NCI-H1105 treated with DMSO at 0.1 percent for 48 hours (cell line): Measurements from ENCODE around the gene WWTR1.
A peak's percentile ranks its signal among the peaks of the same experiment; 100 is the strongest.

Experiments
- DNase-seq: peaks from one replicate; lab custom pipeline; 2025; lab: John Stamatoyannopoulos, UW

Gene WWTR1

DNA sequence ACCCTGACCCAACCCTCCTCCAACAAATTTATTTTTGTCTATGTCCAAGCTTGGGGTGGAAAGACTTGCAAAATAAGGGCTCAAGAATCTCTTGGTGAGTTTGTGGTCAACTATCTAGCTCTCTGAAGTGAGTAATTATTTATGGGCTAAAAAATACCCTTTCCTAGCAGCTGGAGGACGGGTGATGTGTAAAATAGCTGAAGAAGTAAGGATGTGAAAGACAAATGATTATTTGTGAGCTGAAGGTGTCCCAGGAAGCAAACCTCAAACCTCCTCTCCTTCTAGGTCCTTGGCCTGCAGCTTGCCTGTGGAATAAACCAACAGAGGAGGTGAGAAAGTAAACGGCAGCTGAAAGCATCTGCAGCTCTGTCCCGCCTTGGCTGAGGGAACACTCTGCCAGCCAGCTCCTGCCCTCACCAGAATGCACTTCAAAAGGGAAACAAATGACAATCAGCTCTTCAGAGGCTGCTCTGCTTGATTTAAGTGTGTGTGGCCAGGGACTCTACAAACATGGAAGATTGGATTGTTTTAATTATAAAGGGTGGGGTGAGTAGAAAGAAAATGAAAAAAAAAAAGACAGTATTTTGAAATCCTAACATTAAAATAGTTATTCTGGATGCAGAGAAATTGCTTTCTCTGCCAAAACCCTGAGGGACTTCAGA, 123.0 kb downstream of the WWTR1 start:
- DNase-seq: peak; percentile 92

DNA sequence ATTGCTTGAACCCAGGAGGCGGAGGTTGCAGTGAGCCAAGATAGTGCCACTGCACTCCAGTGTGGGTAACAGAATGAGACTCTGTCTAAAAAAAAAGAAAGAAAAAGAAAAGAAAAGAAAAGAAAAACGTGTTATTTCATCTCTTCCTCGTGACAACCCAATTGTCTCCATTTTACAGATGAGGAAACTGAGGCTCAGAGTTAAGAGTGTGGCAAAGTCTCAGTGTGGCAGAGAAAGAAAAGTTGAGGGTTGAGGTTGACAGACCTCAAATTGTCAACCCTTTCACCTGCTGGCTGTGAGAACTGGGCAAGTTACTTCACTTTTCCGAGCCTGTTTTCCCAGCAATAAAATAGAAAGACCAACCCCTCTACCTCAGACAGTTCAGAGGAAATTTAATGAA, 123.7 kb downstream of the WWTR1 start:
- no peak for DNase-seq

DNA sequence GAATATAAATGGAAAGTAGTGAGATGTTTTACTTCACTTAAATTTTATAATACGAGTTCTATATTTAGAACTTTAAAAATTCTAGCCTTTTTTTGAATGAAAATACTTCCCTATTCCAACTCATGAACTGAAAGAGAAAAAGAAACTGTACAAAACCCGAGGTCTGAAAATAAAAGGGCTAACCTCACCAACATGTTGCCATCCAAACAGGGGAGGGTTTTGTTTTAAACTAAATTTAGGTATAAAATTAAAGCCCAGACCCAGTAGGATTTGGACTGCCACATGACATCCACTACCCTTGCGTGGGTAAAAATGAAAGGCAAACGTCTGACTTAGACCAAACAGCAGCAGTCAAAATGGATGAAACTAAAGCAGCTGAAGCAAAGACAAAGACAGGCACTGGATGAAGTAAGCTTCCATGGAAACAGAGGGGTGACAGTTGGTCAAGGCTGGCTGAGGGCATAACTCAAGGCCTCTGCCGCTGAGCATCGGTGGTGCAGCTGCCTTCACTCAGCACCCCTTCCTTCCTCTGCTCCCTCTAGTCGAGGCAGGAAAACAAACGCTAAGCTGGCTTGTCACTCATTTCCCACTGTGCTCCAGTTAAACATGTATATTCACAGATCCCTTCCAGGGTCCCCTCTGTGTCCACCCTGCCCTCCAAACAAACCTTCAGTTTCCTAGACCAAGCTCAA, 125.2 kb downstream of the WWTR1 start:
- DNase-seq: no peak

DNA sequence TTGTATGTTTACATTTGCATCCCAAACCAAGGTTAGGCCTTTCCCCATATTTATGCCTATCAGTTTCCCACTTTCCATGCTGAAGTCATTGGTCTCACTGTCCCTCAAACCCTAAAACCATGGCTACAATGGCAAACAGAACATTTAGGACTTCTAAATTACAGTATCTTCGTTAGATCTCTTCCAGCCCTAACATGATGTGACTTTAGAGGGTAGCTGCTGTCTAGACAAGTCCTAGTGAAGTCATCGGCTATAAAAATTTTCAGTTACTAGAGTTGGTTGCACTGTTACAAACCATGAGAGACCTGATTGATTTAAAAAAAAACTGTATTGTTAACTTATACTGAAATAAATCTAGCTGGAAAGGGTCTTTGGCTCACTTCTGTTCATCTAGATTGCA, 128.7 kb downstream of the WWTR1 start:
- DNase-seq: no peak

DNA sequence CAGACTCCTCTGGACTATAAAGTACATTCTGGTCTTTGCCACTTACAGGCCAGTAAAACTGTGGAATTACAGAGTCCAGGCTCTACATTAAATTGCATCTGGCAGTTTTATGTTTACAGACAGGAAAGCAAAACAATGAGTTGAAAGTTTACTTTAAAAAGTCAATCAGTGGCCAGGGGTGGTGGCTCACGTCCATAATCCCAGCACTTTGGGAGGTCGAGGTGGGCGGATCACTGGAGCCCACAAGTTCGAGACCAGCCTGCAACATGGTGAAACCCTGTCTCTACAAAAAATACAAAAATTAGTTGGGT, 129.5 kb downstream of the WWTR1 start:
- no peak for DNase-seq

DNA sequence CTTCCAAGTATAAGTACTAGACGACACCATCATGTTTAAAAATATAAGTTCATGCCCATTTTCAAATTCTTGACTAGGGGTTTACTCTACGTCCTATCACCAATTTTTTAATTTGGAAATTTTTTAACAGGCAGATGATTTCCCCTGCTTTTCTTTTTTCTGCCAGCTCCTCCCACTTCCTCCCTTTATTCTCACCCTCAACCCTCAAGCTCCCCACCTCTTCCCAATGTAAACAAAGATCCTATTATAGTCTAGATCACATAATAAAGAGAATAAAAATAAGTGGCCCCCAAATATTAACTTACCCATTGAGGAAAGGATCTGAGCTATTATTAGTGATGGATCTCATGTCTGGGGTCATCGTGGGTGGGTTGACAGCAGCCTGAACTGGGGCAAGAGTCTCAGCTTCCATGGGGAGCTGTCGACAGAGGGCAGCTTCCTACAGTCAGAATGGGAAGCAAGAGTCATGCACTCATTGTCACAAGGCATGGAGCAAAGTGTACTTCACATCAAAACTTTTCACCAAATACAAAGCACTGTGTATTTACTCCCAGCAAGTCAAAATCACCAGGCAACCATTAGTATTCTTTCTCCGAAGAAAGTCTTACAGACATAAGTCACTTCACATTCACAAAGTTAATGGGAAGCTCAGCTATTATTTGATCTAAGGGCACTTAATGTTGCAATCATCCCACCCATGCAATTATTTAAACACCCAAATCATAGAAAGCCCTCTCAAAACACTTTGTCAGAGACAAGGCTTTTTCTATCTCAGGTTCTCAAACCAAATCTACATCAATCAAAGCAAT, 130.1 kb downstream of the WWTR1 start:
- no peak for DNase-seq

DNA sequence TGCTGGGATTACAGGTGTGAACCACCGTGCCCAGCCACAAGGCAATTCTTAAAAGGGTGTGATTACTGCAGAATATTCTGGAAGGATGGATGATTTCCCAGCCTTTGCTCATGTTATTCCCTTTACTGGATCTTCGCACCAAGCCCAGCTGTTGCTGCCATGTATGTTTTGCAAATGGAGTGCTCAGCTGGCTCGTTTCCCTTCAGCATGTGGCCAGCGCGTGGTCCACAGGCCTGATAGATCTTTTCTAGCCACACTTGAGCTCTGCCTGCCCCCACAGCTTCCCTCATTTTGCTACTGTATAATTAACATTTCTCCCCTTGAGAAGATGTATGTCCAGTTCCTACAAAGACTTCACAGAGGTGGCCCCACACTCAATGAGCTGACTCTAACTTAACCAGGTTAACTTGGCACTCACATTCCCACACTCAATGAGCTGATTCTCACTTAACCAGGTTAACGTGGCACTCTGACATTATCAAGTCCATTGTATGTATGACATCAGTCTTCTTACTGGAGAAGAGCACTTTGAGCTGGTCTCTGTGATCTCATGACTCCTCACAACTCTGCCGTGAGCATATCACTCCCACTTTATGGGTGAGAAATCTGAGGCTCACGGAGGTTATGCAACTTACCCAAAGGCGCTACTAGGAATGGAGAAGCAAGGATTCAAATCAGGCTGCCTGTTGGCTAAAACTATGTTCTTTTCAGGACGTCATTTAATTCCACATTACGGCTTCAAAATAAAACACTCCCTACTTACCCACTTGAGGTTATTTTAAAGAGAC, 134.1 kb downstream of the WWTR1 start:
- DNase-seq: no peak

DNA sequence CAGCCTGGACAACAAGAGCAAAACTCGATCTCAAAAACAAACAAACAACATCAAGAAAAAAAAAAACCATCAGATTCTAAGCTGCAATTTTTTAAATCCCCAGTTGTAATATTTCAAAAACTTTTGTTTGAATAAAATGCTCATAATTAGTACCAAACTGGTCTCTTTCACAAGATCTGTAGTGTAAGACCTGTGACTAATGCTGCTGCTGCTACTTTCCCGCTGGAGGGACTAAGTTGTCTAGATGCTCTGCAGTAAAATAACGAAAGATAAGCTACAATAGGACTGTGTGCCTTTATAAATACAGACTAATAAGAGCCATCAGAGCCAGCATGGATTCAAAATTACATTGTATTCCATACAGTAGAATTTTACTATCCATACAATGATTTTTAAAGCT, 137.9 kb downstream of the WWTR1 start:
- DNase-seq: no peak

DNA sequence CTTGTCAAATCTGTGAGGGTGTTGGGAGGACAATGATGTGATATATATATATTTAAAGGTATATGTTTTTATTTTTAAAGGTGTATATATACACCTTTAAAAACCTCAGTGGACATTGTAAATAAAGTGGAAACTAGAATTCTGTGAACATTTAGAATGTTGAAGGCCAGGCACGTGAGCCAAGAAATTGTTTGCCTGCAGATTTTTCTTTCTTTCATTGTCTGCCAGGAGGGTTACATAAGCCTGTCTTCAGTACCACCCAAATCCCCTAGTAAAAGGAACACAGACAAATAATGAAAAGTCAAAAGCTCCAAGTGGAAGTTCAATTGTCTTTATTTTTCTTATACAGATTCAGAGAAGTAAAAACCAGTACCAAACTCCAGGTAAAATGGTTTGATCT, 140.9 kb downstream of the WWTR1 start:
- no peak for DNase-seq

DNA sequence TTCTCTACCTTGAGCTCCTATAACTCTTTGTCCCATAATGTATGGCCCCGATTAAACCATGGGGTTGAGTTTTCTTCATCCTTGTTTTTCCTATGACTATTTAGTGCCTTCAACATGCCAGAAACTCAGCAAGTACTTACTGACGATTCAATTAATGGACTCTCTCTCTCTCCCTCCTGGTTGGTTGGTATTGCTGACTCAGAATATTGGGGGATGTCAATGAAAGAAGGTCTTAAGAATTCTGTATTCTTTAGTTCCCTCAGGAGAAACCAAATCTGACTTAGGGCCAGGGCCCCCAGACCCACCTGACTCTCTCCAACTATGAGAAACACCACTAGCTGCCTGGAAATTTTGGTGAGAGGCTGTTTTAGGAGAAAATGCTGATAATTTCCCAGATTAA, 142.6 kb downstream of the WWTR1 start:
- DNase-seq: no peak

DNA sequence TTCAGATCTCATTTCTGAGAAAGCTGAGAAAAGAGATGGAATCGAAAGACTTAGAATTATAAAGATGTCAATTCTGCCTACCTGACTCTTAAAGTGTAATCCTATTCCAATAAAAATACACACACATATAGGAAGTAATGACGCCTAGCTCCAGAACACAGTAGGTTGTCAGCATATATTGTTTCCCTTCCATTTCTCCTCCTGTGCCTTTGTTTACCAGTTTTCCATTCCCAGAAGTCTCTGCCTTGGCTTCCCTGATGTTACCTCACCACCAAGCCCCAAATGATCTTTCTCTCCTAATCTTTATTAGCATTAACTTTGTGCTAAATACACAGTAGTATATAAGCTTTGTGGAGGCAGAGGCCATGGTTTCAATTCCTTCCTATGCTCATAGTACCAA, 143.4 kb downstream of the WWTR1 start:
- DNase-seq: no peak

DNA sequence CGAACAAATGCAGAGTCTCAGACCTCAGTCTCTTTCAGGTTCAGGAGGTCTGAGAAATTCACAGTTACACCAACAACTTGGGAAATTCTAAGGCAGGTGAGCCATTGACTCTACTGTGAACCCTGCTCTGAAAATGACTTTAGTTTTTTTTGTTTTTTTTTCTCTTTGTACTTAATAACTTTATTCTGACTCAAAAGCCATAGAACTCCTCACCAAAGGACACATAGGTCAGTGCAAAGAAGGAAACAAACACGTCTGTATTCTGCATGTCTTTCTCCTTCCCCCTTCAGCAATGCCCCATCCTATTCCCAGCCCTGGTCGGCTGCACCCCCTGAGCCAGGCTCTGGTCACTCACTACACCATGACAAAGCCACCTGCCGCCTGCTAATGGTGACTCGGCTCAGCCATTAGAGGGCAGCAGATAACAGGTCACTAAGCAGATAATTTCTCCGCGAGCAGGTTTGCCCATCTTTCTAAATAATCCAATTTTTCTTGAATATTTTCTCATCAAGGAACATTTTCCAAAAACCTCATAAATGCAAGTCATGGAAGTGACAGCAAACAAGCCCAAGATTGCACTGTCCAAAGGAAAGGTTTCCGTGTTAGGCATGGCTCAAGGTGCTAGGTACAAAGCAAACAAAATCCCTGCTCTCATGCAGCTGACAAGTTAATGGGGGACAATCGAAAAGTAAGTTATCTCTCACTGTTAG, 145.6 kb downstream of the WWTR1 start:
- DNase-seq: peak; percentile 85

DNA sequence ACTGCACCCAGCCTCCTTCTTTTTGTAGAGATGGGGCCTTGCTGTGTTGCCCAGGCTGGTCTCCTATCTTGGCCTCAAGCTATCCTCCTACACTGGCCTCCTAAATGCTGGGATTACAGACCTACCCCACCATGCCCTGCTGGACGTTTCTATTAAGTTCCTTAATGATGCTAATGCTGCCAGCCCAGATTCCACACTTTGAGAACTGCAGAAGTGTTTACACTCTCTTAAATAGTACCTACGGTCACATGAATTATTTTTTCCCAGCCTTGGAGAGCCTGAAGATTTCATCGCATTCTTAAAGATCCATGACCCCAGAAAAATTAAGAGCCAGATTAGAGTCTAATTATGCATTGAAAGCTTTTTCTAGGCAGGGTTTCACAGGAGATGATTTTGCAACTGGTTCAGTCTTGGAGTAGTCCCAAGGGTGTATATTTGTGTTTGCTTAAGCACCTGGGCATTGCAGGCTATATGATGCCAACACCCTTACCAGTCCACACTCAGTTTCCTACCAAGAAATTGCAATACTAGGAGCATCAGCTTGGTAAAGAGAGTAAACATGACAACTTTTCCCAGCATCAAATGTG, 146.7 kb downstream of the WWTR1 start:
- DNase-seq: no peak

DNA sequence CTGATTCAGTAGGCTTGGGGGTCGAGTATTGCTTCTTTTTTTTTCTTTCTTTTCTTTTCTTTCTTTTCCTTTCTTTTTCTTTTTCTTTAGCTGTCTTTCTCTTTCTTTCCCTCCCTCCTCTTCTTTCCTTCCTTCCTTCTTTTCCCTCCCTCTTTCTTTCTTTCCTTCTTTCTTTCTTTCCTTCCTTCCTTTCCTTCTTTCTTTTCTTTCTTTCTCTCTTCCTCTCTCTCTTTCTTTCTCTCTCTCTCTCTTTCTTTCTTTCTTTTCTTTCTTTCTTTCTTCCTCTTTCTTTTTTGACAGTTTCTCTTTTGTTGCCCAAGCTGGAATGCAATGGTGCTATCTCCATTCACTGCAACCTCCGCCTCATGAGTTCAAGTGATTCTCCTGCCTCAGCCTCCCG, 147.3 kb downstream of the WWTR1 start:
- DNase-seq: no peak

DNA sequence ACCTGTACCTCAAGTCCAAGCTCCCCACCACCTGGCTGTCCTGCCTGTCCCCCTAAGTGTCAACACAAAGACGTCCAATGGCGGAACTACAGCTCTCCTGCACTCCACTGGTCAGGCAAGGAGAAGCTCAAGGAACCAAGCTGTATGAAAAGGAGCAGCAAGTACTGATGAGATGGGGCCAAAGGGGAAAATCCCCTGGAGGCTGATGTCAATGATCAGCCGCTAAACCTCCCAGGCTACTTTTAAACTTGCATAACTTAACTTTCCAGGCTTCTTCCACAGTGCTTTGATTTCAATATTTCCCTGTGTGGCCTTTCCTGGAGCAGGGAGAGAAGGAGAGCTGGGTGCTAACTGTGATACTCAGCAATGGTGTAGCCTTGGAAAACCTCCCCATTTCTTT, 148.3 kb downstream of the WWTR1 start:
- DNase-seq: no peak

DNA sequence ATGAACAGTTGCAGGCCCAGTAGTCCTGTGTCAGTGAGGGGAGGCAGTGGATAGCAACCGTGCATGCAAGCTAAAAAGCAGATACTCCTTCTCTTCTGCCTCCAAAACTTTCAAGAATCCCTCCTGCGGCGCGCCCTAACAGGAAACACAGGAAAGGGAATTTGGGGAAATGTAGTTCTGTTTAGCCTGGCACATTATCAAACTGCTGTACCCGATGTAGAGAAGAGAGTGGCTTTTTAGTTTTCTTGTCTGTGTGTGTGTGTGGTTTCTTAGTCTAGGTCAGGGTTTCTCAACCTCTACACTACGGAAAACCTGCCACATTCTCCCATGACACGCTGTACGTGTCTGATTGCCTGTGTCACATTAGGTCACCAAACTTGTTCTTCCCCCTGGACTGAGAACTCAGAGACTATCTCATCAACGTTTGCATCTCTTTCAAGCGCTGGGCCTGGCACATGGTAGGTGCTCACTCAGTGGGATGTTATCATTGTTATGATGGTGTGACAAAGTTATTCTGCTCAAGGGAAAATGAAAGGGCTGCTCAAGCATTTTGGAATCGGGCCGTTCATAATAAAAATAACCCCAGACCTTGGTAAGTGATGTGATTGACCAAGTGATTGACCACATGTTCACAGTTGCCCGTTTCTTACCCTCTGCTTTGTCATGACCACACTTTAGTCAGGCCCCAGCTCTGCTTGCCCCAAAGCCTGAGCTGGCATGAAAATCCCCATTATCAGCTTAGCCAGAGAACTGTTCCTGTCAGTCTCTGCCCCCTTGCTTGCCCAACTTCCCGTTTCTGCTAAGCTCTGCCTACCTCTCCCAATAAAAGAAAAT, 150.1 kb downstream of the WWTR1 start:
- DNase-seq: no peak

DNA sequence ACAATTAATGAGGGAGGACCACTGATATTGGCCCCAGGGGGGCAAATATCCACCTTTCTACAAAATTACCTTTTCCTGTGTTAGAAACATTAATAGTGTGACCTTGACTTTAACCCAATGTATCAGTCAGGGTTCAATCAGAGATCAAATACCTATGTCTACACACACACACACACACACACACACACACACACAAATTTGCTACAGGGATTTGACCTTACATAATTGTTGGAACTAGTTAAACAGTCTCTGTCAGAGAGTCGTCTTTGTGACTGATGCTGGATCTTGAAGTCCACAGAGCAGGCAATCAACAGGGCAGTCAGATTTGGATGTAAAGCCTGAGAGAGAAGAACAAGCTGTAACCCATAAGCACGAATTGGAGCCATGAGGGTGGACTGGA, 150.9 kb downstream of the WWTR1 start:
- DNase-seq: no peak

DNA sequence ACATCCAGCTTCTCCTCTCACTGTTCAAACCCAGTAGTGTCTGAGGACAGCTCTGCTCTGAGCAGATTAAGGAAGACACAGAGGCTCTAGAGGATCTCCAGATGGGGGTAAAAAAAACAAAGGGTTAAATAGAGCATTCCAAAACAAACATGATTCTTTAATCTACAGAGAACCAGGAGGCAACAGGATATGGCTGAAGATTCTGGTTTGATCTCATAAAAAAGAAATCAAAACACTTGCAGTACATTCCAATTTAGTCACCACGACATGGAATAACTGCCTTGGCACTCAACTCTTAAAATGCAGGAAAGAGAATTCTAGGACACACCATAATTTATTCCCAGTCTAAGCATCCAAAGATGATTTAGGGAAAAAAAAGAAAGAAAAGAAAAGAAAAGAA, 151.3 kb downstream of the WWTR1 start:
- no peak for DNase-seq

DNA sequence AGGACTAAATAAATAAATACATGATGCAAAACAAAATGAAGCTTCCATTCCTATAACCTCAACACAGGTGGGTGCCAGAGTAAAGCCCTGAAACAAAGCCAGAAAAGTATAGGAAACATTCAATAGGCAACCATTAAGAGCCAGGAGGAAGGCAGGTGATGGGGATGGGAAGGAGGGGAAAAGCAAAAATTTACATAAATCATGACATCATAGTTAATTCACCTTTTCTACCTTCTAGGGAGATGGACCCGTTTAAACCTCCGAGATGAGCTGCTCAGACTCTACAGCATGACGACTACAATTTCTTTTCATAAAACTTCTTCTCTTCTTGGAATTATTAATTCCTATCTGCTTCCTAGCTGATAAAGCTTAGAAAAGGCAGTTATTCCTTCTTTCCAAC, 155.4 kb downstream of the WWTR1 start:
- no peak for DNase-seq

DNA sequence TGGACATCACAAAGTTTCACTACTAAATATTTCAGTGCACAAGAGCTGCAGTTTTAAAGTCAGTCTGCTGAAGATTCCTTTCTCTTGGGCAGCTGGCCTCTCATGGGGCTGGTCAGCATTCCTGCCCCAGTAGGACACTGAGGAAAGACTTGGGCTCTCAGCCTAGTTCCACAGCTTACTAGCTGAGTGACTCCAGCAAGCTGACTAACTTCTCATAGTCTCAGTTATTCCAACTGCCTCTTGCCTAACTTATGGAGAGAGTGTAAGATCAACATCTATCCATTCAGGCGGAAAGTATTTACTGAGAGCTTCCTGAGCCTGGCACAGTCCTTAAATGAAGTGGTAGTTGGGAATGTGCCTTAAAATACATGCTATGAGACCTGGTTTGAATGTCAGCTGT, 156.3 kb downstream of the WWTR1 start:
- DNase-seq: no peak
